Measurements from ENCODE around the gene GSK3B. TPM values are rescaled to one million over a fixed set of nuclear protein-coding genes. Genes with fewer than 3 reads are reported as not detected.

GSK3B gene
- total and polyA plus RNA-seq, 4 donors, result 11.0 to 64.9 (median 30.6) TPM

DNA sequence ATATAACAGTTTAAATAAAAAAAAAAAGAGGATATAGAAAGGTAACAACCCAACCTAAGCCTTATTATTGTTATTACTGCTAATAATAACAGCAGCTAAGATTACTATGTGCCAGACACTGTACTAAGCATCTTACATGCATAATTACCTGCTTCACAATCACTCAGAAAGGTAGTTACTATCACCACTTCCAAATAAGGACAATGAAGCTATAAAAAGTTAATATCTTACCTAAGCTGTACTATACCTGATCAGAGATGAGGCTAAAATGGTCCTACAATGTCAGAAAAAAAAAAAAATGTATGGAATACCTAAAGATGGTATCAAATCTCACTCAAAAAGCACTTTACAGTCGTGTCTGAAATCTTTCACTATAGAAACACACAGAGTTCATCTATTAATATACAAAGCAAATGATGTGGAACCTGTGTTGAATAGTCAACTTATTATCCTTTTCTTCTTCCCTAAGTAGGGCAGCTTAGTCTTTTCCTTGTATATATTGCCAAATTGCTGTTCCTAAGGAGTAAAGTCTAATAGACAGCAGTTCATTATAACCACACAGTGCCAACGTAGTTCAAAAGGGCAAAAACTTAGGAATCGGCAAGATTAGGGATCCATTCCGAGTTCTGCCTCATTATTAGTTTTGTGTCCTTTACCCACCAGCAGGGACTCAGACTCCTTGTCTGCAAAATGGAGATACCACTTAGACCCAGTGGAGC, 23.8 kb downstream of the GSK3B start:
- Histone ChIP-seq H3K4me3 (no peak overlapping the region), H3K9ac (ENCODE audit: insufficient read depth in 1 of 2, low read length in 2 of 2) (no peak overlapping the region), H3K27ac (ENCODE audit: low read depth in 1 of 2, low read length in 1 of 2) (no peak overlapping the region), H3K9me3 (ENCODE audit: control insufficient read depth in 4 of 4, insufficient read depth in 3 of 4, low read length in 3 of 4) (no peaks in the 10 kb centered on the region), H3K27me3 (ENCODE audit: control insufficient read depth in 3 of 3, insufficient read depth in 3 of 3, low read length in 2 of 3) (no peaks in the 10 kb centered on the region), H3K4me1 (ENCODE audit: control insufficient read depth in 5 of 5, insufficient read depth in 5 of 5, low read length in 5 of 5) (peaks cover 0 to 18% (median 0%) of the 10 kb centered on the region in 5 donors), H3K36me3 (ENCODE audit: control insufficient read depth in 4 of 4, insufficient read depth in 4 of 4, low read length in 4 of 4) (no peaks in the 10 kb centered on the region)
- 79 to 90% methylated on average over 4 of the region's 4 CpGs for WGBS, 2 donors
- DNase-seq (no peak), ATAC-seq (ENCODE audit: insufficient read depth, low FRiP score) (no peak)
- TF ChIP-seq, protein P1, sequence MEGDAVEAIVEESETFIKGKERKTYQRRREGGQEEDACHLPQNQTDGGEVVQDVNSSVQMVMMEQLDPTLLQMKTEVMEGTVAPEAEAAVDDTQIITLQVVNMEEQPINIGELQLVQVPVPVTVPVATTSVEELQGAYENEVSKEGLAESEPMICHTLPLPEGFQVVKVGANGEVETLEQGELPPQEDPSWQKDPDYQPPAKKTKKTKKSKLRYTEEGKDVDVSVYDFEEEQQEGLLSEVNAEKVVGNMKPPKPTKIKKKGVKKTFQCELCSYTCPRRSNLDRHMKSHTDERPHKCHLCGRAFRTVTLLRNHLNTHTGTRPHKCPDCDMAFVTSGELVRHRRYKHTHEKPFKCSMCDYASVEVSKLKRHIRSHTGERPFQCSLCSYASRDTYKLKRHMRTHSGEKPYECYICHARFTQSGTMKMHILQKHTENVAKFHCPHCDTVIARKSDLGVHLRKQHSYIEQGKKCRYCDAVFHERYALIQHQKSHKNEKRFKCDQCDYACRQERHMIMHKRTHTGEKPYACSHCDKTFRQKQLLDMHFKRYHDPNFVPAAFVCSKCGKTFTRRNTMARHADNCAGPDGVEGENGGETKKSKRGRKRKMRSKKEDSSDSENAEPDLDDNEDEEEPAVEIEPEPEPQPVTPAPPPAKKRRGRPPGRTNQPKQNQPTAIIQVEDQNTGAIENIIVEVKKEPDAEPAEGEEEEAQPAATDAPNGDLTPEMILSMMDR (IDR thresholded peaks at IDR 0.05; ENCODE audit: control extremely low read depth, extremely low read depth), result no peak

DNA sequence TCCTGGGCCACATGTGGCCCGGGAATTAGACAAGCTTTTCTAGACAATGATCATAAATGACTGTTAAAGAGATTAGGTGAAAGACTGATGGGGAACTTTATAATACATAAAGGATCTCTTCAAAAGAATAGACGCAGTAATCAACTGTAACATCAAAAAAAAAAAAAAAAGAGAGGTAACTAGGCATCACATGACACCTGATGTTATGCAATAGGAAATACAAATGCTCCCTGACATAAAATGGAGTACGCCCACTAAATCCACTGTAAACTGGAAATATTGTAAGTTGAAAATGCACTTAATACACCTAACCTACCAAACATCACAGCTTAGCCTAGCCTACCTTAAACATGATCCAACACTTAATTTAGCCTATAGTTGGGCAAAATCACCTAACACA, 27.2 kb downstream of the GSK3B start:
- ATAC-seq (ENCODE audit: insufficient read depth, low FRiP score), result no peak
- H3K9ac ChIP-seq (ENCODE audit: insufficient read depth in 1 of 2, low read length in 2 of 2), result no peak overlapping the region
- H3K4me1 ChIP-seq (ENCODE audit: control insufficient read depth in 5 of 5, insufficient read depth in 5 of 5, low read length in 5 of 5), result peaks cover 0 to 21% (median 0%) of the 10 kb centered on the region in 5 donors

DNA sequence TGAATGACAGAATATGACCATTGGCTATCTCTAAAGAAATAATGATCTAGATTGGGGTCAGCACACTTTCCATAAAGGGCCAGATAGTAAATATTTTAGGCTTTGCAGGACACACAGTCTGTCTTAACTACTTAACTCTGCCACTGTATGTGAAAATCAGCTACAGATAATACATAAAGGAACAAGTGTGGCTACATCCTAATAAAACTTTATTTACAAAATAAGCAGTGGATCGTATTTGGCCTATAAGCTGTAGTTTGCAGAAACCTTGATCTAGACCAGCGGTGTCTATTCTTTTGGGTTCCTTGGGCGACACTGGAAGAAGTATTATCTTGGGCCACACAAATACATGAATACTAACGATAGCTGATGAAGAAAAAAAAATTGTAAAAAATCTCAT, 27.6 kb downstream of the GSK3B start:
- WGBS, 2 donors, result 87 to 99% methylated on average over 4 of the region's 4 CpGs
- TF ChIP-seq, protein P1 (IDR thresholded peaks at IDR 0.05; ENCODE audit: control extremely low read depth, extremely low read depth), result no peak
- H3K27ac ChIP-seq (ENCODE audit: low read depth in 1 of 2, low read length in 1 of 2), result no peak overlapping the region
- H3K27me3 ChIP-seq (ENCODE audit: control insufficient read depth in 3 of 3, insufficient read depth in 3 of 3, low read length in 2 of 3), result no peaks in the 10 kb centered on the region
- no peak for DNase-seq
- no peak overlapping the region for H3K4me3 ChIP-seq
- H3K9me3 ChIP-seq (ENCODE audit: control insufficient read depth in 4 of 4, insufficient read depth in 3 of 4, low read length in 3 of 4), result no peaks in the 10 kb centered on the region
- no peaks in the 10 kb centered on the region for H3K36me3 ChIP-seq (ENCODE audit: control insufficient read depth in 4 of 4, insufficient read depth in 4 of 4, low read length in 4 of 4)
- H3K4me1 ChIP-seq (ENCODE audit: control insufficient read depth in 5 of 5, insufficient read depth in 5 of 5, low read length in 5 of 5), result peaks cover 0 to 20% (median 0%) of the 10 kb centered on the region in 5 donors
- H3K9ac ChIP-seq (ENCODE audit: insufficient read depth in 1 of 2, low read length in 2 of 2), result no peak overlapping the region
- ATAC-seq (ENCODE audit: insufficient read depth, low FRiP score), result no peak

More for the DNA sequence above, 27.2 kb downstream of the GSK3B start:
- no peaks in the 10 kb centered on the region for H3K9me3 ChIP-seq (ENCODE audit: control insufficient read depth in 4 of 4, insufficient read depth in 3 of 4, low read length in 3 of 4)
- H3K27me3 ChIP-seq (ENCODE audit: control insufficient read depth in 3 of 3, insufficient read depth in 3 of 3, low read length in 2 of 3), result no peaks in the 10 kb centered on the region
- H3K4me3 ChIP-seq, result no peak overlapping the region
- no peak overlapping the region for H3K27ac ChIP-seq (ENCODE audit: low read depth in 1 of 2, low read length in 1 of 2)
- WGBS, 2 donors, result 68 to 80% methylated on average over 3 of the region's 3 CpGs
- no peak for DNase-seq
- TF ChIP-seq, protein P1 (IDR thresholded peaks at IDR 0.05; ENCODE audit: control extremely low read depth, extremely low read depth), result no peak
- no peaks in the 10 kb centered on the region for H3K36me3 ChIP-seq (ENCODE audit: control insufficient read depth in 4 of 4, insufficient read depth in 4 of 4, low read length in 4 of 4)
